GM21526 (cell line): Measurements from ENCODE around the gene PUDP.
A peak's percentile ranks its signal among the peaks of the same experiment; 100 is the strongest.

Experiments used
- ATAC-seq: cut with Tn5 transposase; IDR thresholded peaks from one replicate; pipeline ENCODE4 v1.9.1; 2021; ENCODE audit warnings: moderate library complexity; ENCODE audit not compliant: unreplicated experiment, low FRiP score

PUDP gene

DNA sequence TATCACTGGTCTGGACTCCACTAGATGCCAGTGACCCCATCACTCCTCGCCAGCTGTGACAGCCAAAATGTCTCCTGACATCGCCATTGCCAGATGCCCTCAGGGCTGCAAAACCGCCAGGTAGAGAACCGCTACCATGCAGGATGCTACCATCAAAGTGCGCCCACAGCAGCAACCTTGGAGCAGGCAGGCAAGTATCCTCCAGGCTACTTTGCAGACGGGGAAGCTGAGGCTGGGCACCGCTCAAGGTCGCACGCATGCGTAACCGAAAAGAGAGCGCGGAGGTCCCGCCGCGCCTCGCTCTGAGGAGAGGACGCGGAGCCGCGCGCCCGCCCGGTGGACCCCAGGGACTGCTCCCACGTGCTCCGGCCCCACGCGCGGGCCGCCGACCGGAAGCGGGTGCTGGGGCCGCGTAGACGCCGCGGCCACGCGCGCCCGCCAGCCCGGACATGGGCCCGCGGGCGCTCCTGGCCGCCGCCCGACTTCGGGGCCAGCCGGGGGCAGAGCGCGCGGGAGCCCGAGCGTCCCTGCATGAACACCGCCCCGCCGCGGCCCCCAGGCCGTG is 458 bp downstream of the PUDP start, which contains the start of gene STS:
Gene STS, plus strand, starts transcription at position 300 of the 565 bp plus-strand sequence. CDS start 105,488 bp downstream, outside the sequence.
- ATAC-seq = peak; percentile 43

DNA sequence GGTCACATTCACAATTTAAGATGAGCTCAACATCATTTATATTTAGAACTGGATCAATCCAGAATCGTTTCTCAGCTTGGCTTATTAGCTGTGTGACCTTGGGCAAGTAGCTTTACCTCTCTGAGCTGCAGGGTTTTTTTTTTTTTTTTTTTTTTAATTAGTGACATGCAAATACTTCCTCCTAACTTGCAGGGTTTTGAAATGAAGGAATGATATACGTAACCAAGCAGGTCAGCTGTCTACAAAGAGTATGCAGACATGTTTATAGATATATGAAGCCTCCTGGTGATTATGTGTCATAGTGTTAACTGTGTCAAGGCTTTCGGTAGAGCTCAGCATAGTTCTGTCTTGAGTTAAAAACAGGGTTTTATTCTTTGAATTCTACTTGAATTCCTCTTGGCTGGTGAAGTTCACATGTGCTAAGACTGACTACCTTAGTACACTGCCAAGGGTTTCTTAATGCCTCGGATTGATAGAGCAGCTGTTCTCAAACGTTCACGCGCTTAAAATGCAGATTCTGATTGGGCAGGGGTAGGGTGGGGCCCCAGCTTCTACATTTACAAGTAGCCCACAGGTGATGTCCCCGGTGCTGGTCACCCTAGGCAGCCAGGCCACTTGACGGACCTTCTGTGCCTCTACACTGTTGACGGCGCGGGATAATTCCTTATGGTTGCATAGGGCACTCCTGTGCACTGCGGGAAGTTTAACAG is 1.1 kb downstream of the PUDP start:
- ATAC-seq = peak; percentile 20

DNA sequence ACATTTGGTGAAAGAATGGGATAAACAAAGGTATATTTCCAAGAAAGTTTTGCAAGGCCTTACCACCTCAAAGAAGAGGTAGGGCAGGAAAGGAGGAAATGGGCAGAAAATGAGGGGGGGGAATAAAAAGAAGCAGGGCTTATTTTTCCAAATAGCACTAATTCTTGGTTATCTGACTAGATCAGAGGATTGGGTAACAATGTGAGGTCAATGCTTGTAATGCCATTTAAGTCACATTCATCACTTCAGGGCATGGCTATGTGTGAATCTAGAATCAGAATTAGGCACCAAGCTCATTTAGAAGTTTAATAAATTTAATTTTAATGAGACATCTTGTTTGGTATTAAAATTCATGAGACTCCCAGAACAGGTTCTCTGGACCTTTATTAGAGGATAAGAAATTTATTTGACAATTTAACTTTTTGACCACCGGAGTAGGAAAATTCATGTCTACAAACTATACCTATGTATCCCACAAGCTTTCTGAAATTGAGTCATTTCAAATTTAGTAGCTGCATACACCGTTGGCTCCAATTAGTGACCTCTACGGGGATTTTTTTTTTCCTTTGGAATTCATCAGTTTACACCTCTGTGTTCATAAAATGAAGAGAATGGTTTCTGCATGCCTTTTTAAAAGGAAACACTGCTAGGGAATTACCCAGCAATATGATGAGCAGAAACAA is 1.8 kb downstream of the PUDP start:
- ATAC-seq = no peak

DNA sequence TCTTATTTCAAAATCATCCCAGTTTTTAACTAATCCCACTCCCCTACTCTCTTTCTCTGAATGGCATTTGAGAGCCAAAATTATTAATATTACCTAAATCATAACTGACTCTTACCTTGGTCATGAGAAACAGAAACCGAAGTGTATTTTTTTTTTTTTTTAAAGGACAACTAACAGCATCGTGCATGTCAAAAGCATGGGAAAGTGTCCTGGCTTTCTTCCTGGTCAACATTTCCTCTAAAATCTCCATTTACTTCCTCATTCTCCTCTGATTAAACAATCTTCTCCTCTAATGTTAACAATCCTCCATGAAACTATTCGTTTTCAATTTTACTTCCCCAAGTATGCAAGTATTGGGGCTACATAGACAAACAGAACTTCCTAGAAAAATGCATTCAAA is 2.5 kb downstream of the PUDP start:
- ATAC-seq = no peak

GRCh38 chrX:7143941-7144525 is 3.9 kb downstream of the PUDP start:
- no peak for ATAC-seq

- no peak for ATAC-seq
These were observed 4.9 kb downstream of the PUDP start for GRCh38 chrX:7143076-7143475.

DNA sequence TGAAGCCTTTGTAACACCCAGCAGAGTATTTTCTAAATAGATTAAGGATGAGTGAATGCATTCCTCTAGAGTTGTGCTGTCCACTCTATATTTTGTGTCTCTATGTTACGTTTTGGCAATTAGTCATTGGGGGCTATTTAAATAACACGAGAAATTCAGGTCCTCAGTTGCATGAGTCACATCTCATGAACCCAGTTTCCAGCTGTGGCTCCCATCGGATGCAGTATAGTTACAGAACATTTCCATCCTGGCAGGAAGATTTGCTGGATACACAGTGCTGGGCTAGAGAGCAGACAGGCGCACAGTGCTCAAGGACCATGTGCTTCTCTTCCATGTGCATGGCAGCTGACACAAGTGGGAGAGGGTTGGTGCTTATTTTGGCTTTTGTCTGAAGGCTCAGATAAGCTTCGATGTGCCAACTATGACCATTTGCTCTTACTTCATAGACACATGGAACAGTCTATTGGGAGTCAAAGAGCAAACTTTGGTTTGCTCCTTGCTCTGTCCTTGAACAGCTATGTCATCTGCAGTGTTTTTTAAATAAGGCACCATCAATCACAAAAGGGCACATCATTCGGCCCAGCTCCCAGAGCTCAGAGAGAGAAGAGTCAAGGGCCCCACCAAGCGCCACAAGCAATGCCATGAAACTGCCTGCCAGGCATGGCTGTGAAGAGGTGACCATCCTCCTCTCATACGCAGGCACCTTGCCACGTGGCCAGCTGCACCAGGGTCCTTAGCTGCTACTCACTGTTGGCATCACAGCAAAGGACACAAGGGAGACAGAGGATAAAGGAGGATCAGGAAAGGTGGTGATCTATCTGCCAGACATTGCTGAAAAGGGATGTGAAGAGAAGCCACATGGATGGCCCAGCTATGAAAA is 8.5 kb downstream of the PUDP start:
- ATAC-seq = no peak

DNA sequence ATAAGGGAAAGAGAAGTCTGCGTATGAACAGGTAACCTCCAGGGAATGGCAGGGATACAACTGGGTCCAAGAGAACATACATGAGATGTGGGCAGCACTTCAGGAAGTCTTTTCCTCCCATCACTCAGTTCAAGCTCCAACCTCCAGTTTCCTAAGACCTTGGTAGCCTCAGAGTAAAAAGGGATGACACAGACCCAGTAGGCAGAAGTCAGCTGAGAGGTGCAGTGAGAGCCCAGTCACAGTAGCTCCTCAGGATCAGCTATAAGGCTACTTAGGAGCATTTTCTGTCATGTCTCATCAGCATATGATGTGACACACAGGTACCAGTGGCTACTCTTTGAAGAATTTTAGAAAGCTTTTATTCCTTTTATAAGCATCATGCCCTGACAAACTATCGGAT is 13.0 kb downstream of the PUDP start:
- no peak for ATAC-seq

DNA sequence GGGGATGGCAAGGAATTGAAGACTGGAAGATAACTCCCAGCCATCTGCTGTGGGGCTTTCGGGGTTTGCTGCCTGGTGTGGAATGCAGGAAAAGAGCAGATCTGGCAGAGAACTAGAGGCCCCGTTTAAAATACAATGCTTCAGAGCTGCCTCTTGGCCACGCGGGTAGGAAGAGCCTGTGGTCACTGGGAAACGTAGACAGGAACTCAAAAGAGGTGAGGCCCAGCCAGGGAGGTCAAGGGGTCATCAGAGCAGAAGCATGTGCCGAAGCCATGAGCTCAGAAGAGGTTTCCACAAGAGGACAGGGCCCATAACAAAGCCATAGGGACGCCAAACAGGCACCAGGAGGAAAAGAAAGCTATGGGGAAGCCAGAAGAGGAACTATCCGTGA is 14.9 kb downstream of the PUDP start:
- no peak for ATAC-seq

- peak; percentile 78 for ATAC-seq
These were observed 15.5 kb downstream of the PUDP start for GRCh38 chrX:7132335-7133049.

DNA sequence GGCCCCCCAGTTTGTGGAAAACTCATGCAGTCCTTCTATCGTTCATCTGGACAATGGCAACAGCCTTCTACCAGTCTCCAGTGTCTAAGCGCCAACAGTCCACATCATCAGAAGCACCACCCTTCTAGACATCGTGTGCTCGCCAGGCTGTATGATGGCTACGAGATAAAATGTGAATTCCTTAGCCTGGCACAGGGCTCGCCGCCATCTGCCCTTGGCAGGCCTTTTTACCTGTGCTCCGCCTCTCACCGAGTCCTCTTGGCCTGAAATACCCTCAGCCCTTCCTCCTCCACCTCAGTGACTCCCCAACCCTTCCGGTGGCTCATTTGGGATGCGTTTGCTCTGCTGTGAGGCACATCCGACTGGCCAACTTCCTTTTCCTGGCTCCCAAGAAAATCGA is 16.3 kb downstream of the PUDP start:
- ATAC-seq = no peak

DNA sequence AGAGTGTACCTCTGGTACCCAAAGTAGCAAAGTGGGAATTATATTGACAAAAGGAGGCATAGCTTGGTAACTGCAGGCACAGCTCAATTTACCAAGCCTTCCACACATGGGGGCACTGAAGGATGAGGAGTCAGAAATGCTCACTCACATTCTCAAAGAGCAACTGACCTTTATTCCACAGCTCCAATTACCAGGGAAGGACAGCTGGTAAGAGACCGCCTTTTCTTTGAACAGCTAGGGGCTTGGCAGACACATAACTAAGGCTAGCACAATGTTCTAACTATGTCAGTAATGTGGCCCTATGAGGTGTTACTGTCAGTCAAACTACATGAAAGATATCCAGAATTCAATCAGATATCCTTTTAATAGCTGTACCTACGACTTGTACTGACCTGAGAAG is 20.9 kb downstream of the PUDP start:
- ATAC-seq = no peak

DNA sequence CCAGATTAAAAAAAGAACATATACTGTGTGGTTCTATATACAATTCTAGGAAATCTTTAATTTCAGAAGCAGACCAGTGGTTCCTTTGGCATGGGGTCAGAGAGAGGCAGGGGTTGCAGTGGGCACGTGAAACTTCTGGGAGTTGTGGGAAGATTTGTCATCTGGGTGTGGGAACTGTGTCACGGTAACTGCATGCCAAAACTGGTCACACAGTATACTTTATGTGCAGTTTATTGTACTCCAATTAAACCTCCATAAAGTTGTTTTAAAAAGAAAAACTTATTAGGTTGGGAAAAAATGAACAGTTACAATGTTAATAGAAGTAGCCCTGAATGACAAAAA is 27.1 kb downstream of the PUDP start:
- no peak for ATAC-seq

DNA sequence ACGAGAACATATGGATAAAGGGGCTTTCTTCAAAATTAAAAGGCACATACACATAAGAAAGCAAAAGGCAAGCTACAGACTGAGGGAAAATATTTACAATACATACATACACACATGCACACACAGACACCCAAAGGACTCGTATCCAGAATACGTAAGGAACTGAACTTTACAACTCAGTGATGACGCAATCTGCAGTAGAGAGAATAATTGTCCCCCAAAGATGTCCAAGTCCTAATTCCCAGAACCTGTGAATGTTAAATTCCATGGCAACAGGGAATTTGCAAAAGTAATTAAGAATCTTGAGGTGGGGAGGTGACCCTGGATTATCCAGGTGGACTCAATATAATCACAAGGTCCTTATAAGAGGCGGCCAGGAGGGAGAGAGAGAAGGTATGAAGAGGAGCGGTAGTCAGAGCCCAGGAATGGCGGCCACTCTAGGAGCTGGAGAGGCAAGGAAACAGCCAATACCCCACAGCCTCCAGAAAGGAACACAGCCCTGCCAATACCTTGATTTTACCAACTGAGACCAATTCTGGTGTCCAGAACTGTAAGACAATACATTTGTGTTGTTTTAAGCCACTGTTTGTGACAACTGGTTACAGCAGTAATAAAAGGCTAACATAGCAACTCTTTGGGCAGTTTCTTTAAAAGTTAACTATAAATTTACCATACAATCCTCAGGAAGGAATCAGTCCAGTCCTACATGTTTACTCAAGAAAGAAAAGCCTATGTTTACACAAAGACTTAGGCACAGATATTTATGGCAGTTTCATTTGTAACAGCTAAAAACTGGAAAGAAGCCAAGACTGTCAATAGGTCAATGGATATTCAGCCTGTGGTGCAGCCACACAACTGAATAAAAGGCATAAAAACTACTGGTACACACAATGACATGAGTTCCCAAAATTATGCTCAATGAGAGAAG is 27.7 kb downstream of the PUDP start:
- no peak for ATAC-seq

GRCh38 chrX:7117587-7117986 is 30.4 kb downstream of the PUDP start:
- ATAC-seq = peak; percentile 44

- ATAC-seq = no peak
These were observed 31.9 kb downstream of the PUDP start for GRCh38 chrX:7116081-7116480.

- peak; percentile 60 for ATAC-seq
These were observed 32.4 kb downstream of the PUDP start for GRCh38 chrX:7115557-7115956.

DNA sequence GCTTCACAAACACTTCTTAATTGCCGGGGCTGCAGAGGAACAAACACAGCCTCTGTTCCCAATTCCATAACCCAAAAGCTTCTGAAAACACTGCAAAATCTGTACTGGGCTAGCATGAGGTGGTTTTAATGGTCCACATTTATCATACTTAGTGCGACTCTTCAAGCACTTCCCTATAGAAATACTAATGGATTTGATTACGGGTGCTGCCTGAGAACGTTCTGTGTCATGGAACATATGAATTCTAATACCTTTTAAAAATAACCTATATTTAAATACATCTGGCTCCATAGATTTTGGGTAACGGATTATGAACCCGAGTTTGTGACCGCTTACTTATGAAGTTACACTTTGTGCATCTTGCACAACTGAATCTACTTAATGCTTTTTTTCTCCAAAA is 35.9 kb downstream of the PUDP start:
- ATAC-seq = no peak

DNA sequence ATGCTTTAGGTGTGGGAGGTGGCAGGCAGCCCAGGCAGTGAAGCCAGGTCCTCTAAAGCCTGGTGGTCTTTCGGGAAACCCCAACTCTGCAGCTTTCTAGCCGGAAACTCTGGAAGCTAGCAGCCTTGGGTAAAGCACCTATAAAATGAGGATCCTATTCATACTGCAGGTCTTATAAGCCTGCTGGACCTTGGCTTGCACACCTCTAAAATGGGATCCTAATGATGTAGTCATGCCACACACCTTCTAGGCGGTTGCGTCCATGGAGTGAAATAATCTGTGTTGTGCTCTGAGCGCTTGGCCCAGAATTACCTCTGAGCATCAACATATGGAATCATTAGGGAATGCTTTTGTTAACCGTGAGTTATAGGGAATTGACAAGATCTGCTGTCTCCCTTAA is 36.4 kb downstream of the PUDP start:
- ATAC-seq = no peak
